Sigmoid colon (tissue), 7 donors: ENCODE data around the gene ABHD17C. TPM values are rescaled to one million over a fixed set of nuclear protein-coding genes. Genes with fewer than 3 reads are reported as not detected.

Experiments used
- DNase-seq: peaks from one replicate; pipeline ENCODE4 v3.0.0-alpha.2; 2019
- H3K27ac ChIP-seq, 4 donors: fragments of 200-600 bp; sonication (generic); one replicate each; pipeline ENCODE4 v1.5.1; 2016 to 2019; ENCODE audit warnings: mild to moderate bottlenecking in 1 of 4
- H3K27me3 ChIP-seq, 3 donors: fragments of 200-600 bp; sonication (generic); one replicate each; pipeline ENCODE4 v1.5.1; 2019; ENCODE audit warnings: mild to moderate bottlenecking in 1 of 3
- H3K36me3 ChIP-seq, 4 donors: fragments of 200-600 bp; sonication (generic); one replicate each; pipeline ENCODE4 v1.5.1; 2016 to 2019
- H3K4me1 ChIP-seq, 4 donors: fragments of 200-600 bp; sonication (generic); one replicate each; pipeline ENCODE4 v1.5.1; 2017 to 2019
- H3K4me3 ChIP-seq, 4 donors: fragments of 200-600 bp; sonication (generic); one replicate each; pipeline ENCODE4 v1.5.1; 2017 to 2019; ENCODE audit warnings: mild to moderate bottlenecking in 2 of 4, moderate library complexity in 1 of 4
- H3K9me3 ChIP-seq, 4 donors: fragments of 200-600 bp in 3 of 4; sonication (generic) in 3 of 4; one replicate each; pipeline versions ENCODE4 v1.5.1 to v1.6.1; 2013 to 2019
- CTCF ChIP-seq, 4 experiments: fragments of 450-650 bp in 3 of 4; fragments of 200-600 bp in 1 of 4; IDR thresholded peaks; one replicate each; pipeline ENCODE4 v1.5.1; 2016 to 2019; ENCODE audit warnings: antibody characterized with exemption in 4 of 4, mild to moderate bottlenecking in 3 of 4, moderate library complexity in 2 of 4
- EP300 ChIP-seq, 4 donors: sonication (generic); formaldehyde crosslinking; IDR thresholded peaks; one replicate each; pipeline ENCODE4 v1.6.1; 2017; ENCODE audit warnings: antibody characterized with exemption in 4 of 4
- POLR2A ChIP-seq, 2 donors: fragments of 450-650 bp; IDR thresholded peaks; one replicate each; pipeline ENCODE4 v1.6.1; 2016; ENCODE audit warnings: antibody characterized with exemption in 2 of 2, mild to moderate bottlenecking in 2 of 2, moderate library complexity in 2 of 2
- POLR2AphosphoS5 ChIP-seq, 4 donors: sonication (generic); formaldehyde crosslinking; IDR thresholded peaks; one replicate each; pipeline ENCODE4 v1.6.1; 2017; ENCODE audit warnings: antibody characterized with exemption in 4 of 4
- WGBS, 2 donors: extraction: QIAGEN DNeasy Blood & Tissue Kit; methylation state at CpG; one replicate each; pipeline ENCODE4 v1.1.7; 2013; 5-methylcytosine and 5-hydroxymethylcytosine counted together
- intact Hi-C: fragments of 100-400 bp; cut with DNase I; formaldehyde crosslinking; loops from one replicate; pipeline ENCODE4 v1.15.1; 2023
- polyA plus RNA-seq, 3 donors: library from polyadenylated mRNA; stranded (reverse); fragments of 200-250 nt; gene quantifications; one replicate each; pipeline ENCODE4 v1.2.3, GENCODE V29; 2013
- total RNA-seq, 4 donors: library from RNA; depleted of rRNA; stranded (reverse); fragments of >200 nt; gene quantifications; one replicate each; pipeline ENCODE4 v1.1.0, GENCODE V29; 2016
- donor health status: healthy with polysubstance abuse.
- donor health status: Bipolar disorder and iron deficiency.
- donor health status: healthy.

ABHD17C gene
- total and polyA plus RNA-seq, 7 donors = 2.0 to 174 (median 4.2) TPM

- Histone ChIP-seq H3K36me3 (no peaks in the 10 kb centered on the region), H3K27me3 (no peaks in the 10 kb centered on the region), H3K4me3 (no peak overlapping the region), H3K9me3 (no peaks in the 10 kb centered on the region), H3K4me1 (no peaks in the 10 kb centered on the region), H3K27ac (no peak overlapping the region)
- no peak for DNase-seq
- WGBS, 2 donors = 55 to 80% methylated on average over 7 of the region's 7 CpGs
- TF ChIP-seq EP300 (IDR thresholded peaks at IDR 0.05) = no peak
- intact Hi-C loops = no loop called here
These were observed 15.8 kb upstream of the ABHD17C start for GRCh38 chr15:80679167-80679803.

GRCh38 chr15:80679804-80680175 lies 15.3 kb upstream of the ABHD17C start:
- TF ChIP-seq EP300 (IDR thresholded peaks at IDR 0.05) = no peak
- no peak for TF ChIP-seq CTCF (IDR thresholded peaks at IDR 0.05)
- no peak for TF ChIP-seq POLR2AphosphoS5 (IDR thresholded peaks at IDR 0.05)
- TF ChIP-seq POLR2A (IDR thresholded peaks at IDR 0.05) = no peak
- no peak overlapping the region for H3K4me3 ChIP-seq
- intact Hi-C loops = no loop called here
- no peaks in the 10 kb centered on the region for H3K9me3 ChIP-seq
- no peaks in the 10 kb centered on the region for H3K36me3 ChIP-seq
- H3K27ac ChIP-seq = no peak overlapping the region
- no peak for DNase-seq
- no peaks in the 10 kb centered on the region for H3K4me1 ChIP-seq
- WGBS, 2 donors = 11 to 39% methylated on average over 2 of the region's 2 CpGs
- no peaks in the 10 kb centered on the region for H3K27me3 ChIP-seq

GRCh38 chr15:80682201-80682600 lies 12.9 kb upstream of the ABHD17C start:
- H3K4me1 ChIP-seq = no peaks in the 10 kb centered on the region
- WGBS, 2 donors = 9 to 38% methylated on average over 4 of the region's 4 CpGs
- no peak for TF ChIP-seq CTCF (IDR thresholded peaks at IDR 0.05)
- TF ChIP-seq EP300 (IDR thresholded peaks at IDR 0.05) = no peak
- TF ChIP-seq POLR2A (IDR thresholded peaks at IDR 0.05) = no peak
- TF ChIP-seq POLR2AphosphoS5 (IDR thresholded peaks at IDR 0.05) = no peak
- H3K27me3 ChIP-seq = no peaks in the 10 kb centered on the region
- H3K36me3 ChIP-seq = no peaks in the 10 kb centered on the region
- H3K27ac ChIP-seq = no peak overlapping the region
- H3K9me3 ChIP-seq = no peaks in the 10 kb centered on the region
- intact Hi-C loops = no loop called here
- no peak for DNase-seq
- no peak overlapping the region for H3K4me3 ChIP-seq

- no peak for DNase-seq
- no peak overlapping the region for H3K4me3 ChIP-seq
- TF ChIP-seq POLR2A (IDR thresholded peaks at IDR 0.05) (no peak), EP300 (IDR thresholded peaks at IDR 0.05) (no peak), CTCF (IDR thresholded peaks at IDR 0.05) (no peak), POLR2AphosphoS5 (IDR thresholded peaks at IDR 0.05) (no peak)
- no peak overlapping the region for H3K27ac ChIP-seq
- H3K27me3 ChIP-seq = no peaks in the 10 kb centered on the region
- no peaks in the 10 kb centered on the region for H3K36me3 ChIP-seq
- H3K9me3 ChIP-seq = no peaks in the 10 kb centered on the region
- intact Hi-C loops = no loop called here
- no peaks in the 10 kb centered on the region for H3K4me1 ChIP-seq
These were observed 10.4 kb upstream of the ABHD17C start for GRCh38 chr15:80684697-80685096.

GRCh38 chr15:80685628-80686027 lies 9.5 kb upstream of the ABHD17C start:
- Histone ChIP-seq H3K9me3 (no peaks in the 10 kb centered on the region), H3K27ac (no peak overlapping the region), H3K36me3 (no peaks in the 10 kb centered on the region), H3K4me3 (no peak overlapping the region), H3K4me1 (no peaks in the 10 kb centered on the region), H3K27me3 (no peaks in the 10 kb centered on the region)
- DNase-seq = no peak
- 88 to 93% methylated on average over 1 of the region's 1 CpG for WGBS, 2 donors
- TF ChIP-seq POLR2A (IDR thresholded peaks at IDR 0.05) = no peak
- TF ChIP-seq CTCF (IDR thresholded peaks at IDR 0.05) = no peak
- TF ChIP-seq EP300 (IDR thresholded peaks at IDR 0.05) = no peak
- no peak for TF ChIP-seq POLR2AphosphoS5 (IDR thresholded peaks at IDR 0.05)
- intact Hi-C loops = no loop called here
